NCI-H2107 treated with DMSO at 0.1 percent for 48 hours (cell line): Measurements from ENCODE around the gene NT5DC4.

Experiments used
- DNase-seq: peaks from one replicate; lab custom pipeline; 2025; ENCODE audit not compliant: unreplicated experiment; lab: John Stamatoyannopoulos, UW

NT5DC4 gene

GRCh38 chr2:112723547-112723940 is 2.7 kb downstream of the NT5DC4 start:
- no peak for DNase-seq

GRCh38 chr2:112723995-112724394 is 3.2 kb downstream of the NT5DC4 start:
- DNase-seq: no peak

GRCh38 chr2:112724591-112725525 is 4.0 kb downstream of the NT5DC4 start:
- DNase-seq: no peak

- no peak for DNase-seq
Measured at GRCh38 chr2:112725545-112726457, 5.0 kb downstream of the NT5DC4 start.

GRCh38 chr2:112726487-112727190 is 5.8 kb downstream of the NT5DC4 start:
- DNase-seq: peak; percentile 77

- DNase-seq: no peak
Measured at GRCh38 chr2:112727276-112728028, 6.6 kb downstream of the NT5DC4 start.

- no peak for DNase-seq
Measured at GRCh38 chr2:112728029-112728362, 7.2 kb downstream of the NT5DC4 start.

- DNase-seq: no peak
Measured at GRCh38 chr2:112728378-112729175, 7.8 kb downstream of the NT5DC4 start.

GRCh38 chr2:112730216-112730615 is 9.4 kb downstream of the NT5DC4 start:
- no peak for DNase-seq

- no peak for DNase-seq
Measured at GRCh38 chr2:112730791-112731190, 10.0 kb downstream of the NT5DC4 start.

- DNase-seq: no peak
Measured at GRCh38 chr2:112731479-112731878, 10.7 kb downstream of the NT5DC4 start.

- DNase-seq: no peak
Measured at GRCh38 chr2:112733456-112733855, 12.6 kb downstream of the NT5DC4 start.

- no peak for DNase-seq
Measured at GRCh38 chr2:112733871-112734270, 13.1 kb downstream of the NT5DC4 start.

- DNase-seq: no peak
Measured at GRCh38 chr2:112737542-112738232, 16.9 kb downstream of the NT5DC4 start.

GRCh38 chr2:112740527-112740926 is 19.7 kb downstream of the NT5DC4 start:
- no peak for DNase-seq

- DNase-seq: peak; percentile 16
Measured at GRCh38 chr2:112749755-112750559, 29.1 kb downstream of the NT5DC4 start.

GRCh38 chr2:112750560-112750843 is 29.7 kb downstream of the NT5DC4 start:
- no peak for DNase-seq

GRCh38 chr2:112751451-112752197 is 30.8 kb downstream of the NT5DC4 start:
- DNase-seq: no peak
